Gastroesophageal sphincter (tissue), 3 donors: Measurements from ENCODE around the gene PER3.

Experiments
- EP300 ChIP-seq: sonication (generic); formaldehyde crosslinking; IDR thresholded peaks from one replicate; pipeline ENCODE4 v1.6.1; 2017; ENCODE audit warnings: antibody characterized with exemption, mild to moderate bottlenecking
- POLR2A ChIP-seq, 2 donors: fragments of 450-650 bp; IDR thresholded peaks; one replicate each; pipeline ENCODE4 v1.6.1; 2017; ENCODE audit warnings: antibody characterized with exemption in 2 of 2, mild to moderate bottlenecking in 2 of 2, moderate library complexity in 1 of 2
- POLR2AphosphoS5 ChIP-seq: sonication (generic); formaldehyde crosslinking; IDR thresholded peaks from one replicate; pipeline ENCODE4 v1.6.1; 2017; ENCODE audit warnings: antibody characterized with exemption
- TF ChIP-seq, protein P1 (sequence below), 4 experiments: fragments of 200-600 bp in 2 of 4; fragments of 450-650 bp in 2 of 4; sonication (generic) in 1 of 4; IDR thresholded peaks; one replicate each; pipeline ENCODE4 v1.5.1; 2017 to 2019; ENCODE audit warnings: antibody characterized with exemption in 4 of 4, mild to moderate bottlenecking in 2 of 4, moderate library complexity in 2 of 4

DNA sequence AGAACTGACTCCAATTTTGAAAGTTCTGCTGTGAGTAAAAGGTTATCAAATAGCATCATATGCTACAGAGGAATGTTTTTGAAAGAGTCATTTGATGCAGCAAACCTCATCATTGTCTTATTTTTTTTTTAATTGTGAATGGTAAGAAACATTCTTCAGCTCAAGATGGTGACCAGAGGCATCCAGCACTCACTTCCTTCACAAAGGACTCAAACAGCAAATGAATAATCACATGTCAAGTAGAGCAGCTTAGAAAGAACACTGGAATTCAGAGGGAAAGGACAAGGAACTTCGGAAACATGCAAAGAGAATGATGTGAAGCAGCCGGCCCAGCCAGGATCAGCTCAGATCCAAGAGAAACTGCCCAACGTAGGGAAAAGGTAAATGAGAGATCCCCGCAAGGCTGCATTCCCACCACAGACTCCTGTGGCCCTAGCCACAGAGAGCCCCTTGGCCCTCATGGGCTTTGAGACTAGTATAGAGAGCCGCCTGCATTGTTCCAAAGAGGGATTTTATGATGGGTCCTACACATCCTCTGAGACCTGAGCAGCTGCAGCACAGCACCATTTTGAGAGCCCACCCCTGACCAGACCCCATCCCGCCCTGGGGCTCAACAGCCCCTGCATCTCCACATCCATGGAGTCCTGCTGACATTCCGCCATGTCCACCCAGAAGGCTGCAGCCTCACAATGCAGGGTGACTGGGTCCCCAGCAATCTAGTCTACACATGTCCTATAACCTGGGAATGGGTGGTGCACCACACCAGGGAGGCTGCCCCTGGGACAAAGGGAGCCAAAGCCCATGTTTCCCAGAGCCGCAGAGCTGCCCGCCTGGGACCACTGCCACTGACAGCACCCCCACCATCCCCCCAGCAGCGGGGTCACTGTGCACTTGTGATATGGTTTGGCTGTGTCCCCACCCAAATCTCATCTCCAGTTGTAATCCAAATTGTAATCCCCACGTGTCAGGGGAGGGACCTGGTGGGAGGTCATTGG is 90.0 kb downstream of the PER3 start:
- TF ChIP-seq, protein P1, sequence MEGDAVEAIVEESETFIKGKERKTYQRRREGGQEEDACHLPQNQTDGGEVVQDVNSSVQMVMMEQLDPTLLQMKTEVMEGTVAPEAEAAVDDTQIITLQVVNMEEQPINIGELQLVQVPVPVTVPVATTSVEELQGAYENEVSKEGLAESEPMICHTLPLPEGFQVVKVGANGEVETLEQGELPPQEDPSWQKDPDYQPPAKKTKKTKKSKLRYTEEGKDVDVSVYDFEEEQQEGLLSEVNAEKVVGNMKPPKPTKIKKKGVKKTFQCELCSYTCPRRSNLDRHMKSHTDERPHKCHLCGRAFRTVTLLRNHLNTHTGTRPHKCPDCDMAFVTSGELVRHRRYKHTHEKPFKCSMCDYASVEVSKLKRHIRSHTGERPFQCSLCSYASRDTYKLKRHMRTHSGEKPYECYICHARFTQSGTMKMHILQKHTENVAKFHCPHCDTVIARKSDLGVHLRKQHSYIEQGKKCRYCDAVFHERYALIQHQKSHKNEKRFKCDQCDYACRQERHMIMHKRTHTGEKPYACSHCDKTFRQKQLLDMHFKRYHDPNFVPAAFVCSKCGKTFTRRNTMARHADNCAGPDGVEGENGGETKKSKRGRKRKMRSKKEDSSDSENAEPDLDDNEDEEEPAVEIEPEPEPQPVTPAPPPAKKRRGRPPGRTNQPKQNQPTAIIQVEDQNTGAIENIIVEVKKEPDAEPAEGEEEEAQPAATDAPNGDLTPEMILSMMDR (IDR thresholded peaks at IDR 0.05) = no peak
- TF ChIP-seq EP300 = no peak
- no peak for TF ChIP-seq POLR2A (IDR thresholded peaks at IDR 0.05)
- TF ChIP-seq POLR2AphosphoS5 = no peak
